DMS53 treated with DMSO at 0.1 percent for 48 hours (cell line): Measurements from ENCODE around the gene PCNX3.

Source experiments
- DNase-seq: peaks from one replicate; lab custom pipeline; 2025; ENCODE audit not compliant: unreplicated experiment; lab: John Stamatoyannopoulos, UW

The PCNX3 gene

DNA sequence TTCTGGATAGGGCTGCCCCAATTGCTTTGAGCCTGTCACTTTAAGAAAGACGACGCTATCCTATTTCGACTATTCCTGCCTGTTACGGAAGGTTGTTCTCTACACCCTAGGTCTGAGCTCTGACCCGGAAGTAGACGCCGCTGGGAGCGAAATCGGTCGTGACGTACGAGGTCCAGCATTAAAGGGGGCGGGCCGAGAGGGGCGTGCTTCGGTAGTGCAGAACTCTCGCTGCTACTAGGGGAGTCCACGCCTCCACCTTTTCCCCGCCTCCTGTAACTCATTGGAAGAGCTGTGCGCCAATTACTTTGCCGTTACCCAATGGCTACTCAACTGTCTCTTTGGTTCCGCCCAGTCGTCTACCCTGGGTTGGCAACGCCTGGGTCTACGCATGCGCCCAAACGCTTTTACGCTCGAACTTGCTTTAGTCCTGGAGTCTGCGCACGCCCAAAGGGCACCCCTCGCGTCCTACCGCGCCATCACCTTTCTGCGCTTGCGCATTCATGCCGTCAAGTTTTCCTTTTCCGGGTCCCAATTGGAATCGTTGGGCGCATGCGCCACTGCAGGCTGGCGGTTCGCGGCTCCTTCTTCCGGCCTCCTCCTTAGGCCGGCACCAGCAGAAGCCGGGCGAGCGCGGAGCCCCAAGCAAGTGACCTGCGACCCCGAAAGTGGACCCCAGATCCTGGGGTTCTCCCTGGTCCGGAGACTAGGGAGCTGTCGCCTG lies at the start of gene PCNX3:
Gene PCNX3, plus strand, starts transcription at position 548 of the 721 bp plus-strand sequence. CDS start 536 bp downstream, outside the sequence.
- peak; percentile 100 for DNase-seq

DNA sequence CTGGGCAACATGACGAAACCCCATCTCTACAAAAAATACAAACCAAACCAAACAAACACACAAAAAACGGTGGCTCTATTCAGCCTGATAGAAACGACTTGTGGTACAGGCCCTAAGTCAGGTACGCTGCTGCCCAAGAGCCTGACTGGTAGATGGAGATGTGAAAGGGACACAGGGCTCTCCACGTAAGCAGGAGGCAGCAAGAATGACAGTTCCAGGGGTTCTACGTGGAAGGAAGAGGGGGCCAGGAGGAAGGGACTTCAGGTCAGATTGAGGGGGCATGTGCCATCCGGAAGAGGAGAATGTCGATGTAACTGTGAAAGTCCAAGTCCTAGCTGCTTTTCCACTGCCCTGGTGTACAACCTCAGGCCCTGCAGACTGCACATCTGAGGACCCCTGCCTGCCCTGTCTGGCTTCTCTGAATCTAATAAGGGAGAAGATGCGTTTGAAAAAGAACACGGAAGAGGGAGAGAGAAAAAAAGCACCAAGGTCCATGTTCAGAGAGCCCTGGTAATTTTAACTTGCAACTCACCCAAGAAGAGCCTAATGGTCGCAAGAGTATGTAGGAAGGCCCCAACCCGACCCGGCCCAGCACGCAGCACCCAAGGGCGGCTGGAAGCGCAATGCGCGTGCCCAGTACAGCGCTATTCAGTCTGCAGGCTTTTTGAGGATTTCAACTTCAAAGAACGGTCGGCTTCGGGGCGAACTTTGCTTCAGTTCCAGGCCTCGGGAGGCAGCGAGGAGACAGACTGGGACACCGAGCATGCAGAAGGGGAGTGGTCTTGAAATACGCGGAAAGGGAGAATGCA lies 46.2 kb upstream of the PCNX3 start:
- DNase-seq = no peak

DNA sequence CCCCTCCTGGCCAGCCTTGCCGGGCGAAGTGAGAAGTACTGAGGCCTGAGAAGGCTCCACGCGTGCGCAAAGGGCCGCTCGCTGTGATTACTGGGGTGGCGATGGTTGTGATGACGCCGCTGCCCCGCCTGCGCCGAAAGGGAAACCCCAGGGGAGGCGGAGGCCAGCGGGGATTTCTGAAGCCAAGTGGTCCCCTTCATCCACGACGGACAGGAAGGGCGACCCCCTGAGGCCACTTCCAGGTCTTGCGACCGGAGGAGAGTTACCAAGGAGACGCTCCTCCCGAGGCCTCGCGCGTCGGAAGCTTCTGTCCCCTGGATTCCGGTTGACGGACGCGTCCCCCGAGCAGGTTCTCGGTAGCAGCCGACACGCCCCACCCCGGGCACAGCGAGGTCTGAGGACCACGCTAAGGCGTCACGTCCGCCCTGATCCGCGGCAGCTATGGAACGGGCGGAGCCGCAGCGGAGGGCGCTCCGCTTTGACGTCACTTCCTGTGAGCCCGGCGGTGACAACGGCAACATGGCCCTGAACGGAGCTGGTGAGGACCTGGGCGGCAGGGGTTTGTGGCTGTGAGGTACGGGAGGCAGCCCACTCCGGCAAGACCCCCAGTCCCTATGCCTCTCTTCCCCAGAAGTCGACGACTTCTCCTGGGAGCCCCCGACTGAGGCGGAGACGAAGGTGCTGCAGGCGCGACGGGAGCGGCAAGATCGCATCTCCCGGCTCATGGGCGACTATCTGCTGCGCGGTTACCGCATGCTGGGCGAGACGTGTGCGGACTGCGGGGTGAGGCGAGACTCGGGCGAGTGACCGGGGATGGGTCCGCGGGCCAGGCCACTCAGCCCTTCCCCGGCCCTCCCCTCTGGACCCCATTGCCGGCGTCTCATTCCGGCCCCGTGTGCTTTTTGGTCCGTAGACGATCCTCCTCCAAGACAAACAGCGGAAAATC lies 45.3 kb upstream of the PCNX3 start, which contains the start of gene ZNRD2:
Gene ZNRD2, plus strand, starts transcription at position 505 of the 946 bp plus-strand sequence. Its CDS starts 15 bp downstream, at position 520.
- peak; percentile 93 for DNase-seq

DNA sequence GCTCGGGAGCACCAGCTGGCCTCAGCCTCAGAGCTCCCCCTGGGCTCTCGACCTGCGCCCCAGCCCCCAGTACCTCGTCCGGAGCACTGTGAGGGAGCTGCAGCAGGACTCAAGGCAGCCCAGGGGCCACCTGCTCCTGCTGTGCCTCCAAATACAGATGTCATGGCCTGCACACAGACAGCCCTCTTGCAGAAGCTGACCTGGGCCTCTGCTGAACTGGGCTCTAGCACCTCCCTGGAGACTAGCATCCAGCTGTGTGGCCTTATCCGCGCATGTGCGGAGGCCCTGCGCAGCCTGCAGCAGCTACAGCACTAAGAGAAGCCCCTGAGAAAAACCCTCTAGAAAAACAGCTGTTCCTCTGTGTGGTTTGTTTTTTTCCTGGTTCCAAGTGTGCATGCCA lies 44.2 kb upstream of the PCNX3 start:
- no peak for DNase-seq

DNA sequence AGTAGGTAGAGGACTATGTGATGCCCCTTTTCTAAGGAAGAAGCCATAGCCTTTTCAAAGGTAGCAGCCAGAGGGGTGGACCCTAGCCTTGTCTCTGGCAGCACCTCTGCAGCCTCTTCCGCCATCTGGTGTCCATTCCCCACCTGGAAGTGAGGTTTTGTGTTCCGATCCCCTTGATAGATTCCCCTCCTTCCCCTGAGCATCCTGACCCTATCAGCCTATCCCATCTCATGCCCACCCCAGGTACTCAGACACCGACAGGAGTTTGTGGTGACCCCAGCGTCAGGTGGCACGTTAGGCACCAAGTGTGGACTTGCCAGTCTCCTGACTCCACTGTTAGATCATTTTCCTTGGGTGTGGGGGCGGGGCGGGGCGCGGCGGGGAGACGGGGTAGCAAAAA lies 43.6 kb upstream of the PCNX3 start:
- DNase-seq = peak; percentile 50

DNA sequence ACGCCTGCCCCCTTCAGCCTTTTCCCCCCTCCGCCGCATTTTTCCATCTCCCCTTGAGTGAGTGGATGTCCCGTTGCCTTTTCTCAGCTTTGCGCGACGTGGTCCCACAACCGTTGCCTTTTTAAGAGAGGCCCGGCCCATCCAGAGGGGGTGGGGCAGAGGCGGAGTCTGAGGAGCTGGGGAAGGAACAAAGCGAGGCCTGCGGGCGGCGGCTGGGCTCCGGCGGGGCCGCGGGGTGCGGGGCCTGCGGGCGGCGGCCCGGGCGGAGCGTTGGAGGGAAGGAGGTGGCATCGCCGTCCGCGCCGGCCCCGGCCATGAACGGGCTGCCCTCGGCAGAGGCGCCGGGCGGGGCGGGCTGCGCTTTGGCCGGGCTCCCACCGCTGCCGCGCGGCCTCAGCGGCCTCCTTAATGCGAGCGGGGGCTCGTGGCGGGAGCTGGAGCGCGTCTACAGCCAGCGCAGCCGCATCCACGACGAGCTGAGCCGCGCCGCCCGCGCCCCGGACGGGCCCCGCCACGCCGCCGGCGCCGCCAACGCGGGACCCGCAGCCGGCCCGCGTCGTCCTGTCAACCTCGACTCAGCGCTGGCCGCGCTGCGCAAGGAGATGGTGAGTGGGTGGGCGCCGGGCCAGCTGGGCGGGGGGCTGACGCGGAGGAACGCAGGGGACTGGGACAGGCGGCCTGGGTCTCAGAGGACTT lies 43.1 kb upstream of the PCNX3 start, which contains the start of gene FAM89B:
Gene FAM89B, plus strand, starts transcription at position 183 of the 696 bp plus-strand sequence. Its CDS starts 132 bp downstream, at position 315.
- peak; percentile 55 for DNase-seq

DNA sequence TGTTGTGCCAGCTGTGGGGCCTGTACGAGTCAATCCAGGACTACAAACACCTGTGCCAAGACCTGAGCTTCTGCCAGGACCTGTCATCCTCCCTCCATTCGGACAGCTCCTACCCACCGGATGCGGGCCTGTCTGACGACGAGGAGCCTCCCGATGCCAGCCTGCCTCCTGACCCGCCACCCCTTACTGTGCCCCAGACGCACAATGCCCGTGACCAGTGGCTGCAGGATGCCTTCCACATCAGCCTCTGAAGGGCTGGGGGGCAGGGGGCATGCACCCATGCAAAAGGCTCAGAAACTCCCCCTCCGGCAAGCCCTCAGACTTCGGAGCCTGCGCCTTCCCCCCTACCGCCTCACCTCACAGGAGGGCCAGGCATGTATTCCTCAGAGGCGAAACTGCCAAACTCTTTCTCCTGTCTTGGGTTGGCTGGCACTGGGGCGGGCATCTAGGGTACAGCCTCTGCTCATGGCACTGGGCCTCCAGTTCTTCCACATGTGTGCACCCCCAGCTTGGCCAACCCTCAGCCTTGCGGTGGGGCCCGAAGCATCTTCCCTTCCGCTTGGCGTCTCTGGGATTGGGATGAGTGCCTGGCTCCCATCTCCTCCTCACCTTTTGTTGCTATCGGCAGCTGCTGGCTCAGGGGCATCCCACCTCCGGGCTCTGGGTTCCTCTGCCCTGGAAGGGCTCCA lies 42.0 kb upstream of the PCNX3 start:
- DNase-seq = no peak

DNA sequence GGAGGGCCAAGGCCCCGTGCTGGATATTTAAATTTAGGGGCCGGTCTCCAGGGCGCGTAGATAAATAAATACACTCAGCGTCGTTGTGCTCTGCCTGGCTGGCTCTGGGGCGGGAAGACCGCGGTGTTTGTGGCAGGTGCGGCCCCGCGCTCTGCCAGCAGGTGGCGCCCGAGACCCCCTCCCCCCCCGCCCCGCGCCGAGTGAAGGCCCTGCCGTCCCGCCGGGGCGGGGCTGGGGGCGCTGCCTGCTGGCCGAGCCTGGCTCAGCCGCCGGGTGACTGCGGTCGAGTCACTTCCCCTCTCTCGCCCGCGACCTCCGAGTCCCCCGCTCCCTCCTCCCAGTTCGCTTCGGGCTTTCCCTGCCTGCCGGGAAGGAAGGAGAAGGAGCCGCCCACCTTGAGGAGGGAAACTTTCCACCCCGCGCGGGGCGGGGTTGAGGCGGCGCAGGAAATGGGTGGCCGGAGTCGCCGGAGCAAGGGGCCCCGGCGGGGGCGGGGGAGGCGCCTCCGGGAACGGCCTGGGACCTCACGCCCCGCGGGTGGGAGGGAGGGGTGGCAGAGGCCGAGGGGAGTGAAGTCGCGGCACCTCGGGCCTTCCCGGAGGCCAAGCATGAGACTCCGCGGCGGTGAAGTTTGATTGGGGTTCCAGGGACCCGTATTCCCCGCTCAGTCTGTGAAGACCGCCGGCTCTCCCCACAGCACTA lies 41.3 kb upstream of the PCNX3 start:
- peak; percentile 67 for DNase-seq

DNA sequence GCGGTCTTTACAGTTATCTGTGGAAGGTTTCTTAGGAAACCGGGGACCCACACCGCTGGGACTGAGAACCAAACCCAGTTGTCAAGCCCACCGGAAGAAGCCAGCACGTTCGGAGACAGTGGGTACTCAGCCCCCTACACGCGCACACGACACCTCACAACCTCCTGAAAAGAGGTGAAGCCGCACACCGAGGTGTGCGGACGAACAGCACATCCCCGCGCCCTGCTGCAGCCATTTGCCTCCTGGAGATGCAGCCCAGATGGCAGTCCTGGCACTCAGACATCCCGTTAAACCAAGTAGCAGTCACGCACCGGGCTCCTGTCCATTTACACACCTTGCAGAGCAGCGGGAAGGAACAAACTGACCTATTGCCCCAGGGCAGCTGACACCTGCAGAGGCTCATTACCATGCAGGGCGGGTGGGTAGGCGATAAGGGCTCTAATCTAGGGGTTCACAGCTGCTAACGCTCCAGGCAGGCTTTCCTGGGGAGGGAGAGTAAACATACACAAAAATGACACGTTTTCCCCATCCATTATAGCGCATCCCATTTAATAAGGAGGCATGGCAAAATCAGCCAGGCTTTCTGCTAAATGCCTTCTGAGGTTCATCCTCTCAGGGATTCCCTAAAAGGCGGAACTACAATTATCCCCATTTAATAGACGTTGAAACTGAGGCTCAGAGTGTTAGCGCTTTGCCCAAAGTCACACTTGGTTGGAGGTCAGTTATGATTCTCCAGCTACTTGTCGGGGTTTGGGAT lies 40.6 kb upstream of the PCNX3 start:
- DNase-seq = peak; percentile 63

DNA sequence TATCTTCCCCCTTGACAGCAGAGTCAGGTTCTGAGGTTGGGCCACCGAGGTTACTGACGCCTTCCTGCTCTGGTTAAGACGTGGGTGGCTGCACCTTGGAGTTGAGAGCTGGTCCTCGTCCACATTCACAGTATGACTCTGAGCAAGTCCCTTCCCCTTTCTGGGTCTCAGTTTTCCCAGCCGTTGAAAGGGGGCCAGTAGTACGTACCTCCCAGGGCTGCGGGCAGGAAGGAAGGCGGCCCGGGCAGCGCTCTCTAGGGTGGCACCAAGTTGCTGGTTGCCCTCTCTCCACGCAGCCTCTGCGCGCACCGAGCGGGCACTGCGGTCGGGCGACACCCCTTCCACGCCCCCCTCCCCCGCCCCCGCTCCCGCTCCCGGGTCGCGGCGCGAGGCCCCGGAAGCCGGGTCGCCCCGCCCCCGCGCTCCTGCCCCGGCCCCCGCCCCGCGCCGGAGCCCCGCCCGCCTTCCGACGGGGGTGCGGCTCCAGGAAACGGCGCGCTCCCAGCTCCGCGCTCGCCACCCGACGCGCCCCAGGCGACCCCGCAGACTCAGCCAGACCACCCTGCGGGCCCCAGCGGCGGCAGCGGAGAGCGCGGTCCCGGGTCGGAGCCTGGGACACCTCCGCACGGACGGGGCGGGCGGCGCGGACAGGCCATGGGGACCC lies 39.9 kb upstream of the PCNX3 start, which contains the start of gene EHBP1L1:
Gene EHBP1L1, plus strand, starts transcription at position 486 of the 664 bp plus-strand sequence. CDS start 250 bp downstream, outside the sequence.
- peak; percentile 80 for DNase-seq

DNA sequence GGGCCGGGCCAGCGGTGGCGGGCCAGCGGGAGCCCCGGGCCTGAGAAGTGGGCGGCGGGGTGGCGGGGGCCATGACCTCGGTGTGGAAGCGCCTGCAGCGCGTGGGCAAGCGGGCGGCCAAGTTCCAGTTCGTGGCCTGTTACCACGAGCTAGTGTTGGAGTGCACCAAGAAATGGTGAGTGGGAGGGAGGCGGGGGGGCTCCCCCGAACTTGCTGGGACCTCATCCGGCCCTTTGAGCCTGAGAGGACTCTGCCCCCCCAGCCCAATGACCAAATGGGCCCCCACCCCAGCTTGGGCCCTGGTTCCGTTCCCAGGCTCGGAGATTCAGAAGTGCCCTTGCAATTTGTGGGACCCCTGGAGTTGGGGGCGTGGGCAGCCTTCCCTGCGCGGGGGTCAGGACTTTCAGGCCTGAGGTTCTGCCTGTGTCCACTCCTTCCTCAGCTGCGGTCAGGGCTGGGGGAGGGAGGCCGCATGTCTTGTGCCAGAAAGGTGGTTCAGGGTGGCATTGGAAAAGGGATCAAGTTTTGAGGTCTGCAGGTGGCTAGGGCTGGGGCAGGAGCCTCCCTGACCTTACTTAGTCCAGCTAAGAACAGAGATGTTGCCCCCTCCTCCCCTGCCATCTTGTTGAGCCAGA lies 39.2 kb upstream of the PCNX3 start:
- DNase-seq = no peak

DNA sequence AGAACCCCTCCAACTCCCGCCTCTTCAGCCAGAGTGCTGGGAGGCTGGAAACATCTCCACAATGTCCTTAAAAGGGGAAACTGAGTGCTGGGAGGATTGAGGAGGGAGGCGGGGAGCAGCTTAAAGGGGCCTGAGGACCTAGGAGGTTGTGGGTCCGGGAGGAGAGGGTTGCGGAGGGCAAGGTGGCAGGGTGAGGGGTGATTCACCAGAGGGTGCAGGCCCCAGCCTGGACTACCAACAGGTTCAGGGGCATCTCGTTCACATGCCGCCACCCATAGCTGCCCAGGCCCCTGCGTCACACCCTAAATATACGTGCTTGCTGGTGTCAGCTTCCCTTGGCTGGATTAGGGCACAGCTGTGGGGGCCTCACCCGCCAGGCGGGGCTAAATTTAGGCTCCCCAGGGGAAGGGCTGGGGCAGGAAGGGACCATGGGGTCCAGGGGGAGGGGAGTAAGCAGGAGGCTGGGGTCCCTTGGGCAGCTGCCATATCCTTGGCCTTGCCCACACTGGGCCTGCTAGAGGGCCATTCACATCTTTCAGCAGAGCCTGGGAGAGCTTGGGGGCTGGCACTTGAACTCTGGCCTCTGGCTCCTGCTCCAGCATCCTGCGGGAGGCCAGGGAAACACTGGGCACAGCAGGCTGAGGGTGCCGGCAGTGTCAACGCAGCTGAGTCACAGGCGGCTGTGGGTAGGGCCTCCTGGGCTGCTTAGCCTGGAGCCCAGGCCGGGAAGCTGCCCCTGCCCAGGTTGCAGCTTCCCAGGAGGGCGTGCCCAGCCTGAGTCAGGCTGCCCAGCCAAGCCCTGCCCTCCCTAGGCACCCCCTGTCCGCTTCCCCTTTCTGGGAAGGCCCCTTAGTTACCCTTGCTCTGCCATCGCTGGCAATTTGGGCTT lies 38.5 kb upstream of the PCNX3 start:
- peak; percentile 45 for DNase-seq

DNA sequence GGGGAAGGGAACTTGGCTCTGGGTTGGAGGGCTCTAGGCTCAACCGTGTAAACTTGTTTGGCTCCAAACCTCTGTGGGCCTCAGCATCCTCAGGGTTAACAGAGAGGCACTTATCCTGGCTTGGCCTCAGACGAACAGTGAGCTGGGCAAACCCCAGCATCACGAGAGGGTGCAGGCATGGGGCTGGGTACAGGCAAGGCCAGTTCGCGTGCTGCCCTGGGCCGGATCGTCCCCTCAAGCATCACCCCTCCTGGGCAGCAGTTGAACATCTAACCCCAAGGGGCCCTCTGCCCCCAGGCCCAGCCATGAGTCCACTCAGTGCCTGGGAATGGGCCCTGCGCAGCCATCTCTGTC lies 37.8 kb upstream of the PCNX3 start:
- DNase-seq = no peak

DNA sequence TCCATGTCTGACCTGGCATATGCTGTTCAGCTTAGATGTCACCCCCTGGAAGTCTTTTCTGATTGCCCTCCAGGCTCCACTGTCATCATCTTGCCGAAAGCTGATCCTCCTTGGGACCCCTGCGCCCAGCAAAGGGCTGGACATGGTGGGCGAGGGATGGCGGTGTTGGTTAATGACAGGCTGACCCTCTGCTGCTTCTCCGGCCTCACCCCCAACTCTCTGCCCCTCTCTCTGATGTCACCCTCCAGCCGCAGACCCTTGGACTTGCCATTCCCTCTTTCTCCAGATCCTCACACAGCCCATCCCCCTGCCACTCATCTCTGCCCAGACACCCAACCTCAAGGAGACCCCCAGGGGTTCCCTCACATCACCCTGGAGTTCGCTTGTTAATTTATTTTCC lies 37.4 kb upstream of the PCNX3 start:
- DNase-seq = no peak

DNA sequence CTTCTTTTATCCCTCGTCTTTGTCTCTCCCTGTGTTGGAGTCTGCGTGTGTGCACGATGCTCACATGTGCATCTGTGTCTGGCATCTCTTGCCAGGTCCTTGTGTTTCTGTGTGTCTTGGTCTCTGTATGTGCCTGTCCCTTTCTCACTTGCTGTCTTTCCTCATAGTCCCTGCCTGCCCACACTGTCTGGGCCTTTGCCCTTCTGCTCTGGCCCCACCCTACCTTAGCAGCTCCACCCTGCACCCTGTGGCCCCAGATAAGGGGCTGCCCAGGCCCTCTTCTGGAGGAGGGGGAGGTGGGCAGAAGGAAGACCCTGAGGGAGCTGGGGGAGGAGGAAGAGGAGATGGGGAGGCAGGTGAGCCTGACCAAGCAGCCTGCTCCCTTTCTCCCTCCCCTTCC lies 36.9 kb upstream of the PCNX3 start:
- no peak for DNase-seq

DNA sequence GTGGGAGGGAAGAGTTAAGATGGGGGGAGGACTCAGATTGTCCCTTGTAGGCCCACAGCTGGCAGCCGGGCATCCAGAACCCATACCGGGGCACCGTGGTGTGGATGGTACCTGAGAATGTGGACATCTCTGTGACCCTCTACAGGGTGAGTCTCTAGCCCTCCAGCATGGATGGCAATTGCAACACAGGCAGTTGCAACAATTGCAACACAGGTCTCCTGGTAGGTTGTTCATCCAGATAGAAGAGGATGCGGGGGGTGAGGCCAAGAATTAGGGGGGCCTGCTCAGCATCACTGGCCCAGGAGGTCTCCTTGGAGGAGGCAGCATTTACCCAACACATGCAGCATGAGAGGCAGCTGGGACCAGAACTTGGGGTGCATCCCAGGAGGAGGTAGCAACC lies 36.3 kb upstream of the PCNX3 start:
- DNase-seq = no peak
